ENCODE results near the gene MRPL42. TPM values are rescaled to one million over a fixed set of nuclear protein-coding genes. Genes with fewer than 3 reads are reported as not detected.
A peak's percentile ranks its signal among the peaks of the same experiment; 100 is the strongest.

MRPL42 gene
- total RNA-seq, 1 donor from 2014 or later = 93.2 TPM

DNA sequence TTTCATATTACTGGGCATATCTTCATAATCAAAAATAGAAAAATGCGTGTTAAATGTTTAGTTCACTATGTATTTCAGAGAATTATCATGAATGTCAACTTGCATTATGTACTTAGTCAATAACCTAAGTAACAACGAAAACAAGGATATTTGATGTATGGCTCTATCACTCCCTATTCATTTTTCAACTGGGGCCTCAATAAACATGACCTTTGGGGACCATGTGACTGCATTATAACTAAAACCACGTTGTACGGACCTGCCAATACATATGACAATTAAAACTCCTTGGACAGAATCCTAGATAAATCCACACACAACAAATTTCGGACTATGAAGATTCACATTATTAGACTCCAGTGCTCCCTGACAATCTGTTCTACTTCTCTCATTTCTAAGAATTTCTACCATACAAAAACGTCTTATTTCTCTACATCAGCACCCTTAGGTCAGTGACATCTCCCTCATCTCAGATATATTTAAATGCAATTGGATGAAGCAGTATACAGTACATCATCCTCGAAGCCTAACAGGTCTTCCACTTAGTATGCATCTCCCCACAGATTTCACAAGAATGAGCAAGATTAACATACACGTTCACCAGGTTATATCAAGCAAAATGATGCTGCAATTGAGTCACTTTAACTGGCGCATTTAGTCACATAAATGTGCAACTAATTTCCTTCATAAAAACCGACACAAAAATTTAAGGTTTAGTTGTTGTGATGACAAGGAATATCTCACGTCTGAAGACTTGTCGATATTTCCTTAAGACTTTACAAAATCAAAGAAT is 27.1 kb upstream of the MRPL42 start:
- H3K4me3 ChIP-seq (ENCODE audit: low read depth, low read length) = peak overlapping the region; percentile 84
- no peak for DNase-seq (ENCODE audit: low read depth)
- TF ChIP-seq, protein P1, sequence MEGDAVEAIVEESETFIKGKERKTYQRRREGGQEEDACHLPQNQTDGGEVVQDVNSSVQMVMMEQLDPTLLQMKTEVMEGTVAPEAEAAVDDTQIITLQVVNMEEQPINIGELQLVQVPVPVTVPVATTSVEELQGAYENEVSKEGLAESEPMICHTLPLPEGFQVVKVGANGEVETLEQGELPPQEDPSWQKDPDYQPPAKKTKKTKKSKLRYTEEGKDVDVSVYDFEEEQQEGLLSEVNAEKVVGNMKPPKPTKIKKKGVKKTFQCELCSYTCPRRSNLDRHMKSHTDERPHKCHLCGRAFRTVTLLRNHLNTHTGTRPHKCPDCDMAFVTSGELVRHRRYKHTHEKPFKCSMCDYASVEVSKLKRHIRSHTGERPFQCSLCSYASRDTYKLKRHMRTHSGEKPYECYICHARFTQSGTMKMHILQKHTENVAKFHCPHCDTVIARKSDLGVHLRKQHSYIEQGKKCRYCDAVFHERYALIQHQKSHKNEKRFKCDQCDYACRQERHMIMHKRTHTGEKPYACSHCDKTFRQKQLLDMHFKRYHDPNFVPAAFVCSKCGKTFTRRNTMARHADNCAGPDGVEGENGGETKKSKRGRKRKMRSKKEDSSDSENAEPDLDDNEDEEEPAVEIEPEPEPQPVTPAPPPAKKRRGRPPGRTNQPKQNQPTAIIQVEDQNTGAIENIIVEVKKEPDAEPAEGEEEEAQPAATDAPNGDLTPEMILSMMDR (conservative IDR thresholded peaks at IDR 0.05; ENCODE audit: low read depth, low read length) = no peak

DNA sequence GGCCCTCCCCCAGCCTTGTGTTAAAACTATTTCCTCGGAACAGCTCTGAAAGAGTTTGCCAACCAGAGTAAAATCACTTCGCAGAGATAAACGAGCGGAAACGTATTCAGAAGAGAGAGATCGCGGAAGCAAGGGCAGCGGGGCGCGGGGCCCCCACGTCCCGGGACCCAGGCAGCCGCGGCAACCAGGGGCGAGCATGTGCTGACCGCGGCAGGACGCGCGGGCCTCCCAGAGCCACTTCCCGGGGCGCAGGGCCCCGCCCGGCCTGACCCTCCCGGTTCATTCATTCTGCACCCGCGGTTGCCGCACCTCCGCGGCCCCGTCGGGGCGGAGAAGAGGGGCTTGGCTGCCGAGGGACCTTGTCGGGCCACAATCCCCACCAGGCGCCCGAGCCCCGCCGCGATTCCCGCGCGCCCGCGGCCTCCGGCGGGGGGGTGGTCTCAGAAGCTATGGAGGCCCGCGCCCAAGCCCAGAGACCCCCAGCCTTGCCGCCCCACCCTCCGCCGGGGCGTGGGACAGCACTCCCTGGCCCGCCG is 26.2 kb upstream of the MRPL42 start:
- TF ChIP-seq, protein P1 (conservative IDR thresholded peaks at IDR 0.05; ENCODE audit: low read depth, low read length) = no peak
- H3K4me3 ChIP-seq (ENCODE audit: low read depth, low read length) = peak overlapping the region; percentile 84
- DNase-seq (ENCODE audit: low read depth) = no peak

DNA sequence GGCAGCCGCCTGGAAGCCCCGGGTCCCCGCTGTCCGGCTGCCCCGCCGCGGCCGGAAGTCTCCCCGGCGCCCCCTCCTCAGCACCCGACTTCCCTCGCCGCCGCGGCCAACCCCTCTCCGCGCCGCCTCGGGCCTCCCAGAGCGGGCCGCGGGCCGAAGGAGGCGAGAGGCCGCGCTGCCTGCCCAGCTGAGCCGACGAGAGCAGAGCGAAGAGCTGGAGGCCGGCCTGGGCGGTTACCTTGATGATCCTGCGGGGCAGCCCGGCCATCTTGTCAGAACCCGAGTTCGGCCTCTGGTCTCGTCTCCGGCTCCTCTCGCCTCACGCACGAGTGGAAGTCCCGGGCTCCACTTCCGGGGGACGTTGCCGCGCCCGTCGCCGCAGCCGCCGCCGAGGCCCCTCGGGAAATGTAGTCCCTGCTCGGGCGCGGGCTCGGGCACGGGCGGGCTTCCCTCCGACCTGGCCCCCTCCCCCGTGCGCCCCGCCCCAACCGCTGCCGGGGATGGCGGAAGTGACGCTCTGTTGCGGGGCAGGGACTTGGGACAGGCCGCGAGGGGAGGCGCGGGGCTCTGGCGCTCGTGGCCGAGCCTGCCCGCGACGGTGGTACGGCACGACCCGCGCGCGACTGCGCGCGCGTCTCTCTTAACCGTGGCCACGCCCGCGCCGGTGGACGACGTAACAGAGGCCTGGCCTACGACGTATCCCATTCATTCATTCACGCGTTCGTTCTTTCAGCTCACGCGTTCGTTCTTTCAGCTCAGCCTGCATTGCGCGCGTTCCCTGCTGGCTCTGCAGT is 25.5 kb upstream of the MRPL42 start, which contains the start of gene UBE2N:
Gene UBE2N (minus strand): TSS at position 331 of the 794 bp plus-strand sequence. CDS start 63 bp downstream, at position 268.
- TF ChIP-seq, protein P1 (conservative IDR thresholded peaks at IDR 0.05; ENCODE audit: low read depth, low read length) = no peak
- peak within 1 kb of the TSS; percentile 84 for H3K4me3 ChIP-seq (ENCODE audit: low read depth, low read length)
- DNase-seq (ENCODE audit: low read depth) = peak; percentile 48

DNA sequence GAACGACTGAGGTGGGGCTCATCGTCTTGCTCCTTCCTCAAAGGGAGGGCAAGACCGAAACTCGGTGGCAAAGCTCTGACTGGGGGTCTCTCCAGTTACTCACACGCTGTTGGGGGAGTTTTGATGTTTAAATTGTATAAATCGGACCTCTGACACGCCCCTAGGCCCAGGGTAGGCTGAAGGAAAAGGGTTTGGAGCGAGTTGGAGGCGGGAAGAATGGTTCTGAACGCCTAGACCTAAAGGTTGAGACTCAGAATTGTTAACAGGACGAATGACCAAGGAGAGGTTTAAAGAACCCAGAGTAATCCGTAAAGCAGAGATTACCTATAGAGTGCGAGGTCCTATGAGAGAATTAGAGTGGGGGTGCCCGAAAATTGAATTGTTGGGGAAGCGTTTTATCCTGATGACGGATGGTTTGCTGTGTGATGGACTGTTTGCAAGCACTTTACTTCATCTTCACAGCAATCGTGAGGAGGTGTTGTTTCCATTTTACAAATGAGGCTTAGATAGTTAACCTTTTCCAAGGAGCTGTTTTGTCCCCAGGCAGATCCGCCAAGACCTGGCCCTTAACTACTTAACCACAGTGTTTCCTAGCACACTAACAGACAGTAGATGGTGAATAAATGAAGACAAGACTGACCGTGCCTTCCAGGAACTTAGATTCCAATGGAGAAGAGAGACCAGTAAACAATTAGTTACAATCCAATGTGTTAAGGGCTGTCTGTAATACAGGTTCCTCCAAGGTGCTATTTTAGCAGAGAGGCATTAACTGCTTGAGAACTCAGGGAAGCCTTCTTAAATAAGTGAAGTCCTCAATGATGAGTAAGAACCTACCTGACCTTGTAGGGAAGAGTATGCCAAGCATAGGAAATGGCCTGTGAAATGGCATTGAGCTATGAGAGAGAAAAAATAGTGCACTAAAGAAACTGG is 24.6 kb upstream of the MRPL42 start:
- TF ChIP-seq, protein P1 (conservative IDR thresholded peaks at IDR 0.05; ENCODE audit: low read depth, low read length) = no peak
- peak overlapping the region; percentile 84 for H3K4me3 ChIP-seq (ENCODE audit: low read depth, low read length)
- peak; percentile 64 for DNase-seq (ENCODE audit: low read depth)

DNA sequence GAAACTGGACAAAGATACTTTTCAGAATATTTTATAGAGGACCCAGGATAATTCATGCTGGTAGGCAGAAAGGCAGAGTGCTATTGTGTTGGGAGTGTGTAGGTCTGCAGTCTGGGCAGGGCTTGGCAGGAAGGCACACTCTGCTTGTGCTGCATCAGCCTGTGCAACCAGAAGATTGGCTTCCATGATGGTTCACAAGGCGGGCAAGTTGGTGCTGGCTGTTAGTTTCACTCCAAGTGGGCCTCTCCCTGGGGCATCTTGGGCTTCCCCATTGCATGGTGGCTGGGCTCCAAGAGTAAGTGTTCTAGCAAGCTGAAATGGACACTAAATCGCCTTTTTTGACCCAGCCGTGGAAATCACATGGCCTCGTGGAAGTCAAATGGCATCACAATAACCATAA is 23.7 kb upstream of the MRPL42 start:
- DNase-seq (ENCODE audit: low read depth) = no peak
- TF ChIP-seq, protein P1 (conservative IDR thresholded peaks at IDR 0.05; ENCODE audit: low read depth, low read length) = no peak
- no peak overlapping the region for H3K4me3 ChIP-seq (ENCODE audit: low read depth, low read length)

All from epithelial cell of proximal tubule (primary cell).